HL-60 (cell line): Measurements from ENCODE around the gene TJP3.

Experiments used
- DNase-seq, 2 experiments: peaks; one replicate each; pipeline ENCODE4 v3.0.0-alpha.2; 2010 to 2020; ENCODE audit warnings: low read depth in 1 of 2, low spot score in 1 of 2
- H3K27ac ChIP-seq: fragments of 250-450 bp; sonication (Bioruptor Pico); replicated peaks from 2 replicates; pipeline ENCODE4 v1.5.1; 2020; ENCODE audit warnings: mild to moderate bottlenecking, moderate library complexity
- H3K27me3 ChIP-seq: fragments of 250-450 bp; sonication (Bioruptor Pico); 2 replicates; pipeline ENCODE4 v1.5.1; 2021; ENCODE audit warnings: mild to moderate bottlenecking, moderate library complexity; ENCODE audit not compliant: insufficient read depth, poor library complexity, severe bottlenecking
- H3K4me3 ChIP-seq: replicated peaks from 2 replicates; pipeline ENCODE4 v1.5.1; 2011; ENCODE audit warnings: mild to moderate bottlenecking, control low read depth, low read length; ENCODE audit not compliant: insufficient read depth
- CTCF ChIP-seq: IDR thresholded peaks from one replicate; pipeline ENCODE4 v1.5.1; 2011; ENCODE audit warnings: low read length, control low read depth, inconsistent platforms; ENCODE audit not compliant: insufficient read depth
- GABPA ChIP-seq: IDR thresholded peaks from 2 replicates; pipeline ENCODE4 v1.6.1; 2012; ENCODE audit warnings: low read depth
- POLR2AphosphoS5 ChIP-seq: IDR thresholded peaks from 2 replicates; pipeline ENCODE4 v1.6.1; 2012; ENCODE audit warnings: low read depth
- REST ChIP-seq: IDR thresholded peaks from 2 replicates; pipeline ENCODE4 v1.6.1; 2012; ENCODE audit warnings: low read depth; ENCODE audit not compliant: insufficient replicate concordance
- SPI1 ChIP-seq: IDR thresholded peaks from 2 replicates; pipeline ENCODE4 v1.6.1; 2012; ENCODE audit warnings: low read depth, mild to moderate bottlenecking, borderline replicate concordance

TJP3 gene

GRCh38 chr19:3722443-3723109 is 14.4 kb downstream of the TJP3 start:
- TF ChIP-seq SPI1 (no peak), CTCF (no peak), REST (no peak), POLR2AphosphoS5 (no peak), GABPA (no peak)
- no peak for DNase-seq
- no peak overlapping the region for H3K4me3 ChIP-seq
- H3K27me3 ChIP-seq = peaks cover 35% of the 10 kb centered on the region
- H3K27ac ChIP-seq = no peak overlapping the region

GRCh38 chr19:3723110-3723488 is 14.9 kb downstream of the TJP3 start:
- no peak for DNase-seq

More at GRCh38 chr19:3723110-3723488, 14.9 kb downstream of the TJP3 start:
- H3K4me3 ChIP-seq = no peak overlapping the region
- H3K27me3 ChIP-seq = peaks cover 35% of the 10 kb centered on the region
- H3K27ac ChIP-seq = no peak overlapping the region
- no peak for TF ChIP-seq SPI1
- TF ChIP-seq CTCF = no peak
- TF ChIP-seq GABPA = no peak
- TF ChIP-seq POLR2AphosphoS5 = no peak
- TF ChIP-seq REST = no peak
